Measurements from ENCODE around the gene SYNRG.
A peak's percentile ranks its signal among the peaks of the same experiment; 100 is the strongest.

The SYNRG gene

GRCh38 chr17:37502009-37502936, 106.9 kb downstream of the SYNRG start:
- no peak for DNase-seq

GRCh38 chr17:37500378-37500777, 108.8 kb downstream of the SYNRG start:
- no peak for DNase-seq

- no peak for DNase-seq
Observed at GRCh38 chr17:37494971-37495370, 114.2 kb downstream of the SYNRG start.

- DNase-seq: no peak
Observed at GRCh38 chr17:37494401-37494831, 114.8 kb downstream of the SYNRG start.

- no peak for DNase-seq
Observed at GRCh38 chr17:37493249-37494027, 115.8 kb downstream of the SYNRG start.

GRCh38 chr17:37492167-37492566, 117.1 kb downstream of the SYNRG start:
- no peak for DNase-seq

- peak; percentile 63 for DNase-seq
Observed at GRCh38 chr17:37490638-37491614, 118.3 kb downstream of the SYNRG start.

- peak; percentile 82 for DNase-seq
Observed at GRCh38 chr17:37490022-37490587, 119.1 kb downstream of the SYNRG start.

- DNase-seq: peak; percentile 89
Observed at GRCh38 chr17:37489197-37490001, 119.8 kb downstream of the SYNRG start, which contains the start of gene DUSP14. Gene DUSP14, plus strand, starts transcription at chr17:37489891. Its CDS starts 22,382 bp downstream, at chr17:37512273.

GRCh38 chr17:37488607-37489196, 120.5 kb downstream of the SYNRG start:
- DNase-seq: peak; percentile 59

- DNase-seq: no peak
Observed at GRCh38 chr17:37488009-37488604, 121.1 kb downstream of the SYNRG start.

GRCh38 chr17:37485938-37486570, 123.2 kb downstream of the SYNRG start:
- no peak for DNase-seq

- DNase-seq: peak; percentile 38
Observed at GRCh38 chr17:37483311-37484039, 125.7 kb downstream of the SYNRG start.

- DNase-seq: no peak
Observed at GRCh38 chr17:37481001-37481665, 128.1 kb downstream of the SYNRG start.

- no peak for DNase-seq
Observed at GRCh38 chr17:37480427-37480826, 128.8 kb downstream of the SYNRG start.

- DNase-seq: no peak
Observed at GRCh38 chr17:37479025-37479424, 130.2 kb downstream of the SYNRG start.

- no peak for DNase-seq
Observed at GRCh38 chr17:37478187-37478586, 131.0 kb downstream of the SYNRG start.

- DNase-seq: no peak
Observed at GRCh38 chr17:37476431-37477120, 132.6 kb downstream of the SYNRG start.

All from left hindlimb (tissue), 1 donor.